Measurements from ENCODE around the gene AGAP1. TPM values are rescaled to one million over a fixed set of nuclear protein-coding genes. Genes with fewer than 3 reads are reported as not detected.

The AGAP1 gene
- total and polyA plus RNA-seq, 2 donors (not counting 3 experiments of a cell fraction or from before 2014, with no cell fraction given): 10.2 to 20.9 TPM

GRCh38 chr2:236125541-236125940 is 631.7 kb downstream of the AGAP1 start:
- ChIA-PET CTCF (interaction anchor here (0.6 kb wide), 1 partner anchor 1276 kb away, joined by 3 read pairs; no protein-coding TSS in a partner anchor), POLR2A (no interaction called here)
- H3K79me2 ChIP-seq (ENCODE audit: control insufficient read depth, insufficient read depth, low read length): no peaks in the 10 kb centered on the region
- DNase-seq (ENCODE audit: low read depth, low spot score): no peak
- no peaks in the 10 kb centered on the region for H3K9me1 ChIP-seq (replicated peaks; ENCODE audit: control insufficient read depth, extremely low read depth, insufficient read depth, low read length)
- H4K20me1 ChIP-seq (replicated peaks; ENCODE audit: control insufficient read depth, extremely low read depth, insufficient read depth, low read length): no peaks in the 10 kb centered on the region
- dilution Hi-C loops (cut with MboI; ENCODE audit: extremely low pct_ligation_motif_present, low sequenced_read_pairs): no loop called here
- no peaks in the 10 kb centered on the region for H3K9me3 ChIP-seq (replicated peaks; ENCODE audit: control insufficient read depth, insufficient read depth, low read length)
- TF ChIP-seq EZH2 (IDR thresholded peaks at IDR 0.05; ENCODE audit: borderline replicate concordance, low read depth, low read length, severe bottlenecking) (no peak), POLR2AphosphoS5 (IDR thresholded peaks at IDR 0.05; ENCODE audit: insufficient read depth, low read depth, low read length) (no peak), MYC (IDR thresholded peaks at IDR 0.05; ENCODE audit: low read depth, low read length) (no peak), FOS (IDR thresholded peaks at IDR 0.05; ENCODE audit: borderline replicate concordance, insufficient read depth, low read length) (no peak), MAX (IDR thresholded peaks at IDR 0.05; ENCODE audit: insufficient read depth, insufficient read length) (no peak), JUN (IDR thresholded peaks at IDR 0.05; ENCODE audit: borderline replicate concordance, insufficient read depth, insufficient read length, low read depth) (no peak), POLR2A (IDR thresholded peaks at IDR 0.05; ENCODE audit: low read depth, low read length) (no peak), GATA2 (IDR thresholded peaks at IDR 0.05; ENCODE audit: insufficient read depth, insufficient read length, low read depth, low read length) (no peak)
- TF ChIP-seq, protein P1, sequence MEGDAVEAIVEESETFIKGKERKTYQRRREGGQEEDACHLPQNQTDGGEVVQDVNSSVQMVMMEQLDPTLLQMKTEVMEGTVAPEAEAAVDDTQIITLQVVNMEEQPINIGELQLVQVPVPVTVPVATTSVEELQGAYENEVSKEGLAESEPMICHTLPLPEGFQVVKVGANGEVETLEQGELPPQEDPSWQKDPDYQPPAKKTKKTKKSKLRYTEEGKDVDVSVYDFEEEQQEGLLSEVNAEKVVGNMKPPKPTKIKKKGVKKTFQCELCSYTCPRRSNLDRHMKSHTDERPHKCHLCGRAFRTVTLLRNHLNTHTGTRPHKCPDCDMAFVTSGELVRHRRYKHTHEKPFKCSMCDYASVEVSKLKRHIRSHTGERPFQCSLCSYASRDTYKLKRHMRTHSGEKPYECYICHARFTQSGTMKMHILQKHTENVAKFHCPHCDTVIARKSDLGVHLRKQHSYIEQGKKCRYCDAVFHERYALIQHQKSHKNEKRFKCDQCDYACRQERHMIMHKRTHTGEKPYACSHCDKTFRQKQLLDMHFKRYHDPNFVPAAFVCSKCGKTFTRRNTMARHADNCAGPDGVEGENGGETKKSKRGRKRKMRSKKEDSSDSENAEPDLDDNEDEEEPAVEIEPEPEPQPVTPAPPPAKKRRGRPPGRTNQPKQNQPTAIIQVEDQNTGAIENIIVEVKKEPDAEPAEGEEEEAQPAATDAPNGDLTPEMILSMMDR (IDR thresholded peaks at IDR 0.05; ENCODE audit: extremely low read depth in 1 of 2, insufficient read depth in 1 of 2, low read depth in 1 of 2, low read length in 2 of 2): no peak
- intact Hi-C loops (cut with micrococcal nuclease): no loop called here
- no peak overlapping the region for H3K9ac ChIP-seq (replicated peaks; ENCODE audit: extremely low read depth, insufficient read depth, low read length)
- no peaks in the 10 kb centered on the region for H3K4me1 ChIP-seq (ENCODE audit: control insufficient read depth, extremely low read depth, insufficient read depth, low read length)
- H2AFZ ChIP-seq (ENCODE audit: low read depth, low read length): no peak overlapping the region
- H3K27ac ChIP-seq (ENCODE audit: insufficient read depth, low read depth, low read length): no peak overlapping the region
- no peaks in the 10 kb centered on the region for H3K36me3 ChIP-seq (ENCODE audit: control insufficient read depth in 2 of 2, extremely low read depth in 1 of 2, insufficient read depth in 2 of 2, low read length in 2 of 2)
- no TSS peak for BruUV-seq (replicated peaks)
- H3K27me3 ChIP-seq (ENCODE audit: control insufficient read depth in 2 of 2, insufficient read depth in 2 of 2, low read length in 2 of 2): no peaks in the 10 kb centered on the region
- no peak overlapping the region for H3K4me3 ChIP-seq (replicated peaks in 1 of 3; ENCODE audit: insufficient read depth in 1 of 3, low read depth in 1 of 3, low read length in 3 of 3)
- FAIRE-seq: no peak
- H3K4me2 ChIP-seq (ENCODE audit: insufficient read depth, low read length): no peak overlapping the region

Data from endothelial cell of umbilical vein (primary cell).